Measurements from ENCODE around the gene ENPP7.
A peak's percentile ranks its signal among the peaks of the same experiment; 100 is the strongest.

ENPP7 gene

DNA sequence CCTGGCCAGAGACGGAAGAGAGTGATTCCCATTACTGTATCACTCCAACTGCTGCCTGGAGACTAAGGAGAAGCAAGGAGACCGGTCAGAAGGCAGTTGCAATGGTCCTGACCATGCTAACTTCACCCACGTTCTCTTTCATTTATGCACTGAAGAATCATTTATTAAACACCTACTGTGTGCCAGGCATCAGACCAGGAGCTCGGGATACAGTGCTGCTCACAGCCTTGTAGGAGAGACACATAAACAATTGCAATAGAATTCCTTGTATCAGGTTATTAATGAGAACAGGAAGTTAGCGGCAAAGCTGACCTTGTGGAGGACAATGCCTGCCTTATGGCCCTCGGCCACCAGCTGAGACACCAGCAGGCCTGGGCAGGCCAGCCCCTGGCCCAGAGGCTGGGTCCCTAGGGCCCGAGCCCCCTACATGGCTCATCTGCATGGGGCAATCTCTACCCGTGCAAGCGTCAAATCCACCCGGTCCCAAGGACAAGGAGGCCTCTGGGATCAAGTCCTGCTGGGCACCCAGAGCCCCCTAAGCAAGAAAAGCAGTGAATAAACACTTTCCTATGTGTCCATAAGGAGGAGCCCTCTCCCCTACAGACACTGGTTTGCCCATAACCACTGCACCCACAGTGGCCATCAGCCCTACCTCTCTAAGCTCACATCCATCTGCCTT, 8.6 kb upstream of the ENPP7 start:
- DNase-seq: peak; percentile 84
- H3K27me3 ChIP-seq (ENCODE audit: insufficient read depth, low read depth, severe bottlenecking): no peaks in the 10 kb centered on the region
- H3K4me3 ChIP-seq (ENCODE audit: low read depth, low read length): no peak overlapping the region
- peak overlapping the region; percentile 60 for H3K27ac ChIP-seq
- H3K9me3 ChIP-seq (ENCODE audit: severe bottlenecking): no peaks in the 10 kb centered on the region
- H3K36me3 ChIP-seq: no peaks in the 10 kb centered on the region
- TF ChIP-seq, protein P1, sequence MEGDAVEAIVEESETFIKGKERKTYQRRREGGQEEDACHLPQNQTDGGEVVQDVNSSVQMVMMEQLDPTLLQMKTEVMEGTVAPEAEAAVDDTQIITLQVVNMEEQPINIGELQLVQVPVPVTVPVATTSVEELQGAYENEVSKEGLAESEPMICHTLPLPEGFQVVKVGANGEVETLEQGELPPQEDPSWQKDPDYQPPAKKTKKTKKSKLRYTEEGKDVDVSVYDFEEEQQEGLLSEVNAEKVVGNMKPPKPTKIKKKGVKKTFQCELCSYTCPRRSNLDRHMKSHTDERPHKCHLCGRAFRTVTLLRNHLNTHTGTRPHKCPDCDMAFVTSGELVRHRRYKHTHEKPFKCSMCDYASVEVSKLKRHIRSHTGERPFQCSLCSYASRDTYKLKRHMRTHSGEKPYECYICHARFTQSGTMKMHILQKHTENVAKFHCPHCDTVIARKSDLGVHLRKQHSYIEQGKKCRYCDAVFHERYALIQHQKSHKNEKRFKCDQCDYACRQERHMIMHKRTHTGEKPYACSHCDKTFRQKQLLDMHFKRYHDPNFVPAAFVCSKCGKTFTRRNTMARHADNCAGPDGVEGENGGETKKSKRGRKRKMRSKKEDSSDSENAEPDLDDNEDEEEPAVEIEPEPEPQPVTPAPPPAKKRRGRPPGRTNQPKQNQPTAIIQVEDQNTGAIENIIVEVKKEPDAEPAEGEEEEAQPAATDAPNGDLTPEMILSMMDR (IDR thresholded peaks at IDR 0.05; ENCODE audit: low read depth, low read length): peak; percentile 93

DNA sequence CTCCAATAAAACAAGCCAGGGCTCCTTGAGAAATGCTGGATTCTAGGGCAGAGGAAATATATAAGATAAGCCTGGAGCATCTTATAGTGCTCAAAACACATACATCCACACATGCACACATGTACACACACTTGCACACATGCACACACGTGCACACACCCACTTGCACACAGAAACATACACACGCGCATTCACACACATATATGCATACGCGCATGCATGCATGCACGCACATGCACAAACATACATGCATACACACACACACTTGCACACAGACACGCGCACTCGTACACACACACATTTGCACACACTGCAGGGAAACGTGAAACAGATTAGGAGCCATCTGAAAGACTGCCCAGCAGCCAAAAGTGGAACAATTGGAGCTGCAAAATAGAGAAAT, 8.0 kb upstream of the ENPP7 start:
- no peaks in the 10 kb centered on the region for H3K36me3 ChIP-seq
- H3K9me3 ChIP-seq (ENCODE audit: severe bottlenecking): no peaks in the 10 kb centered on the region
- no peak for DNase-seq
- peak overlapping the region; percentile 60; the same call in 1 of the 2 replicates for H3K27ac ChIP-seq
- TF ChIP-seq, protein P1 (IDR thresholded peaks at IDR 0.05; ENCODE audit: low read depth, low read length): no peak
- H3K4me3 ChIP-seq (ENCODE audit: low read depth, low read length): no peak overlapping the region
- H3K27me3 ChIP-seq (ENCODE audit: insufficient read depth, low read depth, severe bottlenecking): no peaks in the 10 kb centered on the region

DNA sequence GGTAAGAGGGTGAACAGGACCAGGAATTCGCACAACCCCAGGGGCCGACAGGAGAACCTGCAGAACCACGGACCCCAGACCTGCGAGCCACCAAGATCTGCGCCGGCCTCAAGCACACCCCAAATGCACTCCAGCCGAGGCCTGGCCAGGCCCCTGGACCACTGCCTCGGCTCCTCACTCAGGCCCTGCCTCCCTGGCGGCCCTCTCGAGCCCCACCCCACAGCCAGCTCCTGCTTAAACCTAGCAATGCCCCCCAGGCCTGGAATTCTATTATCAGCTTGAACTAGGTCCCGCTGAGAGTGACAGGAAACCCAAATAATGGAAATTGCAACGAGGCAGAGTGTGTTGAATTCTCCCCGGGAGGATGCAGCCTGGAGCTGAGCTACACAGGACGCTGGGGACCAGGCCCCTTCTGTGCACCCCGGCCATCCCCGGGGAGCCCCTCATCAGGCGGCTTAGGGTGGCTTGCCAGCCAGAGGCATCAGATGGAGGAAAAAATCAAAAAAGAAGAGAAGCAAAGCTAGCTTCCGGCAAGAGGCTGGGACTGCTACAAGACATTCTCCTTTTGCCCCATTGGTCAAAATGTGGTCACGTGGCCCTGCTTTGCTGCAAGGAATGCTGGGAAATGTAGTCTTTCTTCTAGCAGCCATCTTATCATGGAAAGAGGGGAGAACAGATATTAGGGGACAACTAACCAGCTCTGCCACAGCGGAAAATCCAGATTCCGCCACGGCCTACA, 2.4 kb upstream of the ENPP7 start:
- H3K9me3 ChIP-seq (ENCODE audit: severe bottlenecking): no peaks in the 10 kb centered on the region
- TF ChIP-seq, protein P1 (IDR thresholded peaks at IDR 0.05; ENCODE audit: low read depth, low read length): no peak
- H3K36me3 ChIP-seq: no peaks in the 10 kb centered on the region
- DNase-seq: peak; percentile 95
- H3K27ac ChIP-seq: peak overlapping the region; percentile 53
- peak overlapping the region; percentile 36 for H3K4me3 ChIP-seq (ENCODE audit: low read depth, low read length)
- H3K27me3 ChIP-seq (ENCODE audit: insufficient read depth, low read depth, severe bottlenecking): no peaks in the 10 kb centered on the region

DNA sequence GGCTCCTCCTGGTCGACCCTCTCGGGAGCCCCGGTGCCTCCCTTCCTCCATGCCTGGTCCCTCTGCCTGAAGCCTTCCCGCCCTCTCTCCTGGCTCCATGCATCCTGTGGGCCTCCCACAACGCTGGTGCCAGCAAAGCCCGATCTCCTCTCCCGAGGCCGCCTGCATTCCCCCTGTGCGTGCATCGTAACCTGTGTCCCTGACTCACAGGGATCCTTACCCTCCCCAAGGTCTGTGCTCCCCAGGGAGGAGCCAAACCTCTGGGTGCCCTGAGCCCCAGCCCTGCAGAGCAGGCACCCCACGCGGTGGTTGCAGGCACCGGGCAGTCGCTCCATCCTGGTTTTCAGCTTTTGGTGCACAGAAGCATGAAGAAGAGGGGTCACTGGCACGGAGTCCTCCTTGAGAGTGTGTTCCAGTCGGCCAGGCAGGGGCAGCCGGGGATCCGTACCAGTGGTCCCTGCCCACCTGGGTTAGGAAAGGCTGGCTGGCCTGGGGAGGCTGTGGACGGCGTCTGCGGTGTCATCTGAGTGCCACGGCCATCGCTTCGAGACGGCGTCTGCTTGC, 1.8 kb upstream of the ENPP7 start:
- H3K36me3 ChIP-seq: no peaks in the 10 kb centered on the region
- H3K27ac ChIP-seq: peak overlapping the region; percentile 29; the same call in 1 of the 2 replicates
- TF ChIP-seq, protein P1 (IDR thresholded peaks at IDR 0.05; ENCODE audit: low read depth, low read length): no peak
- no peak for DNase-seq
- no peak overlapping the region; the same call in 1 of the 2 replicates for H3K4me3 ChIP-seq (ENCODE audit: low read depth, low read length)
- no peaks in the 10 kb centered on the region for H3K9me3 ChIP-seq (ENCODE audit: severe bottlenecking)
- no peaks in the 10 kb centered on the region for H3K27me3 ChIP-seq (ENCODE audit: insufficient read depth, low read depth, severe bottlenecking)

DNA sequence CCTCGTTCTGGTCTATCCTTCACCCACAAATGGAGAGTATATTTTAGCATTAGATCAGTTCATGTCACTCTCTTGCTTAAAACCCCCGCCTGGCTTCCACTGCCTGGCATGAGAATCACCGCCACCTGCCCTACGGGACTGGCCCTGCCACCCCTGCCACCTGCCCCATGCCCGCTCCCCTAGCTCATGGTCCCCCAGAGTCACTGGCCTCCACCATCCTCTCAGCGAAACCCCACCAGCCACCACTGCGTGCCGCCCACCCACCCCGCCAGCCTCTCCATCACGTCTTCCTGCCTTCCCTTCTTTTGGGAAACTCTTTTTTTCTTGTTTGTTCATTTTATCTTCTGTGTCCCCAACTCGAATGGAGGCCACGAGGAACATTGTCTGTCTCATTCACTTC, 982 bp upstream of the ENPP7 start:
- TF ChIP-seq, protein P1 (IDR thresholded peaks at IDR 0.05; ENCODE audit: low read depth, low read length): no peak
- no peaks in the 10 kb centered on the region for H3K36me3 ChIP-seq
- H3K27me3 ChIP-seq (ENCODE audit: insufficient read depth, low read depth, severe bottlenecking): no peaks in the 10 kb centered on the region
- H3K27ac ChIP-seq: no peak overlapping the region
- no peak overlapping the region for H3K4me3 ChIP-seq (ENCODE audit: low read depth, low read length)
- no peaks in the 10 kb centered on the region for H3K9me3 ChIP-seq (ENCODE audit: severe bottlenecking)
- DNase-seq: no peak

All from WERI-Rb-1 (cell line).